ENCODE measurements around the gene LTBR.

The LTBR gene

GRCh38 chr12:6386491-6386890 lies 2.5 kb downstream of the LTBR start:
- DNase-seq (ENCODE audit: low read depth) = no peak
- H3K4me3 ChIP-seq (ENCODE audit: low read depth, low read length) = no peak overlapping the region
- no peak for TF ChIP-seq POLR2A (IDR thresholded peaks at IDR 0.05; ENCODE audit: extremely low read depth, insufficient read length)
- TF ChIP-seq, protein P1, sequence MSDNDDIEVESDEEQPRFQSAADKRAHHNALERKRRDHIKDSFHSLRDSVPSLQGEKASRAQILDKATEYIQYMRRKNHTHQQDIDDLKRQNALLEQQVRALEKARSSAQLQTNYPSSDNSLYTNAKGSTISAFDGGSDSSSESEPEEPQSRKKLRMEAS (IDR thresholded peaks at IDR 0.05; ENCODE audit: low read depth, low read length) = no peak
- no peak for TF ChIP-seq CTCF (IDR thresholded peaks at IDR 0.05; ENCODE audit: low read depth, low read length)

DNA sequence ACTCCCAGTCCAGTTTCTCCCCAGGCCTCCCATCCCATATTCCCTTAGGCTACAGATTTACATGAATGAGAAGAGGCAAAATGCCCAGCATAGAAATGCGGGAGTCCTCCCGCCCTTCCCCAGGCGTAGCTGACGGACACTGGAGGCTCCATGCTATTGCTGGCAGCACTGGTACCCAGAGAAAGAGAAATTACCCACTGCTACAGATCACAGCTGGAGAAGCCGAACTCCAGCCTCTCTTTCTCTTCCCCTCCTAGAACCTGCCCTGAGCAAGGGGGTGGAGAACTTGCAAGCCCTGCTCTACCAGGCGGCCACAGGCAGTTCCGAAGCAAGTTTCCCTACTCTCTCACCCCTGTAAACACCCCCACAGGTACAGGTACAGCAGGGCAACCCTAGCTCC lies 3.6 kb downstream of the LTBR start:
- DNase-seq (ENCODE audit: low read depth) = no peak
- no peak for TF ChIP-seq CTCF (IDR thresholded peaks at IDR 0.05; ENCODE audit: low read depth, low read length)
- no peak for TF ChIP-seq MYC (IDR thresholded peaks at IDR 0.05; ENCODE audit: low read depth, low read length)
- TF ChIP-seq, protein P1 (IDR thresholded peaks at IDR 0.05; ENCODE audit: low read depth, low read length) = no peak
- no peak for TF ChIP-seq POLR2A (IDR thresholded peaks at IDR 0.05; ENCODE audit: extremely low read depth, insufficient read length)
- H3K4me3 ChIP-seq (ENCODE audit: low read depth, low read length) = no peak overlapping the region

DNA sequence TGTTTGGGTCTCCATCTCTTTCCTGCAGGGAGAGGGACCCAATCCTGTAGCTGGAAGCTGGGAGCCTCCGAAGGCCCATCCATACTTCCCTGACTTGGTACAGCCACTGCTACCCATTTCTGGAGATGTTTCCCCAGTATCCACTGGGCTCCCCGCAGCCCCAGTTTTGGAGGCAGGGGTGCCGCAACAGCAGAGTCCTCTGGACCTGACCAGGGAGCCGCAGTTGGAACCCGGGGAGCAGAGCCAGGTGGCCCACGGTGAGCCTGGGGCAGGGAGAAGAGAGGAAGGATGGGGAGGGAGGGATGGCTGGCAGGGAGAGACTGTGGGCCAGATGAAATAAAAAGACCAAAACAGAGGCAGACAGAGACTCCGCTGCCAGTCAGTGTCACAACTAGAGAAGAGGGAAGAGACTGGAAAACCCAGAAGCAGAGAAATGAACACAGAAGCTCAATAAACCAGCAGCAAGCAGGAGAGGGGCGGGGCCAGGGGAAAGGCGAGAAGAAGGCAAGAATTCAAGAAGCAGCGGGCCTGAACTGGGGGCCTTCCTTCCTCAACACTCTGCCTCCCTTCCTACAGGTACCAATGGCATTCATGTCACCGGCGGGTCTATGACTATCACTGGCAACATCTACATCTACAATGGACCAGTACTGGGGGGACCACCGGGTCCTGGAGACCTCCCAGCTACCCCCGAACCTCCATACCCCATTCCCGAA lies 6.3 kb downstream of the LTBR start:
- no peak for DNase-seq (ENCODE audit: low read depth)
- no peak overlapping the region for H3K4me3 ChIP-seq (ENCODE audit: low read depth, low read length)
- TF ChIP-seq CTCF (IDR thresholded peaks at IDR 0.05; ENCODE audit: low read depth, low read length) (no peak), MYC (IDR thresholded peaks at IDR 0.05; ENCODE audit: low read depth, low read length) (no peak), POLR2A (IDR thresholded peaks at IDR 0.05; ENCODE audit: extremely low read depth, insufficient read length) (no peak)
- TF ChIP-seq, protein P1 (IDR thresholded peaks at IDR 0.05; ENCODE audit: low read depth, low read length) = no peak

DNA sequence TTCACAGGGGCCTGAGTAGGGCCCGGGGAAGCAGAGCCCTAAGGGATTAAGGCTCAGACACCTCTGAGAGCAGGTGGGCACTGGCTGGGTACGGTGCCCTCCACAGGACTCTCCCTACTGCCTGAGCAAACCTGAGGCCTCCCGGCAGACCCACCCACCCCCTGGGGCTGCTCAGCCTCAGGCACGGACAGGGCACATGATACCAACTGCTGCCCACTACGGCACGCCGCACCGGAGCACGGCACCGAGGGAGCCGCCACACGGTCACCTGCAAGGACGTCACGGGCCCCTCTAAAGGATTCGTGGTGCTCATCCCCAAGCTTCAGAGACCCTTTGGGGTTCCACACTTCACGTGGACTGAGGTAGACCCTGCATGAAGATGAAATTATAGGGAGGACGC lies 7.1 kb downstream of the LTBR start:
- no peak overlapping the region for H3K4me3 ChIP-seq (ENCODE audit: low read depth, low read length)
- DNase-seq (ENCODE audit: low read depth) = no peak
- TF ChIP-seq CTCF (IDR thresholded peaks at IDR 0.05; ENCODE audit: low read depth, low read length) = no peak
- TF ChIP-seq MYC (IDR thresholded peaks at IDR 0.05; ENCODE audit: low read depth, low read length) = no peak
- TF ChIP-seq POLR2A (IDR thresholded peaks at IDR 0.05; ENCODE audit: extremely low read depth, insufficient read length) = no peak
- TF ChIP-seq, protein P1 (IDR thresholded peaks at IDR 0.05; ENCODE audit: low read depth, low read length) = no peak

- DNase-seq (ENCODE audit: low read depth) = peak; percentile 67
- TF ChIP-seq MYC (IDR thresholded peaks at IDR 0.05; ENCODE audit: low read depth, low read length) (no peak), POLR2A (IDR thresholded peaks at IDR 0.05; ENCODE audit: extremely low read depth, insufficient read length) (no peak), CTCF (IDR thresholded peaks at IDR 0.05; ENCODE audit: low read depth, low read length) (no peak)
- TF ChIP-seq, protein P1 (IDR thresholded peaks at IDR 0.05; ENCODE audit: low read depth, low read length) = no peak
- no peak overlapping the region for H3K4me3 ChIP-seq (ENCODE audit: low read depth, low read length)
Measured at GRCh38 chr12:6392504-6392903, 8.5 kb downstream of the LTBR start.
